22Rv1 (cell line): ENCODE results near the gene SLC3A2.

ENCODE experiments used
- ZFX ChIP-seq: fragments of 450-650 bp; IDR thresholded peaks from 2 replicates; pipeline ENCODE4 v1.6.1; 2017; ENCODE audit warnings: antibody characterized with exemption, borderline replicate concordance
- TF ChIP-seq, protein P1 (sequence below): fragments of 450-650 bp; IDR thresholded peaks from 2 replicates; pipeline ENCODE4 v1.5.1; 2017; ENCODE audit warnings: mild to moderate bottlenecking

DNA sequence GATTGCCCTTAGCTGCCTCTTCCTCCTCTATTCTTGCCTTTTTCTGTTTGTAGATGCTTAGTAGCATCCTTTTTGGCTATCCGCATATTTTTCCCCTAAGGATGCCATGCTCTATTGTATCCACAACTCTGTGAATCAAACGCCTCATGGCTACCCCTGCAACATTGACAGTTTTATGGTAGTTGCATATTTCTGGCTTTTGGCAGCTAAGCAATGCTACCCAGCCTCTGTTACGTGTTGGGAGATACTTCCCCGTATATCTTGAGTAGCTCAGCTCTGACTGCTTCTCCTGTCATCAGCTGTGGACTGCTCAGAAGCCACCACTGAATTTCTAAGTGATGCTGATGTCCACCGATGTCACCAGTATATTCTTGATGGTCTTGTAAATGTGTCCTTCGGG is 15.1 kb upstream of the SLC3A2 start:
- TF ChIP-seq, protein P1, sequence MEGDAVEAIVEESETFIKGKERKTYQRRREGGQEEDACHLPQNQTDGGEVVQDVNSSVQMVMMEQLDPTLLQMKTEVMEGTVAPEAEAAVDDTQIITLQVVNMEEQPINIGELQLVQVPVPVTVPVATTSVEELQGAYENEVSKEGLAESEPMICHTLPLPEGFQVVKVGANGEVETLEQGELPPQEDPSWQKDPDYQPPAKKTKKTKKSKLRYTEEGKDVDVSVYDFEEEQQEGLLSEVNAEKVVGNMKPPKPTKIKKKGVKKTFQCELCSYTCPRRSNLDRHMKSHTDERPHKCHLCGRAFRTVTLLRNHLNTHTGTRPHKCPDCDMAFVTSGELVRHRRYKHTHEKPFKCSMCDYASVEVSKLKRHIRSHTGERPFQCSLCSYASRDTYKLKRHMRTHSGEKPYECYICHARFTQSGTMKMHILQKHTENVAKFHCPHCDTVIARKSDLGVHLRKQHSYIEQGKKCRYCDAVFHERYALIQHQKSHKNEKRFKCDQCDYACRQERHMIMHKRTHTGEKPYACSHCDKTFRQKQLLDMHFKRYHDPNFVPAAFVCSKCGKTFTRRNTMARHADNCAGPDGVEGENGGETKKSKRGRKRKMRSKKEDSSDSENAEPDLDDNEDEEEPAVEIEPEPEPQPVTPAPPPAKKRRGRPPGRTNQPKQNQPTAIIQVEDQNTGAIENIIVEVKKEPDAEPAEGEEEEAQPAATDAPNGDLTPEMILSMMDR: no peak
- no peak for TF ChIP-seq ZFX
